GM18507 (cell line): ENCODE measurements around the gene CPE.

Source experiments
- DNase-seq: peaks from one replicate; pipeline ENCODE4 v3.0.0; 2011; ENCODE audit warnings: low read depth; ENCODE audit not compliant: insufficient read length; ENCODE audit errors: extremely low spot score
- FAIRE-seq: peaks from 2 replicates; lab custom pipeline; 2011; peaks lifted over from hg19 to GRCh38; lab: Jason Lieb, UNC

Gene CPE

GRCh38 chr4:165398570-165398969 lies 19.8 kb downstream of the CPE start:
- DNase-seq (no peak), FAIRE-seq (no peak)

GRCh38 chr4:165402375-165402774 lies 23.6 kb downstream of the CPE start:
- DNase-seq (no peak), FAIRE-seq (no peak)

- DNase-seq (no peak), FAIRE-seq (no peak)
Measured at GRCh38 chr4:165403048-165403447, 24.2 kb downstream of the CPE start.

- no peak for FAIRE-seq
- DNase-seq = no peak
Measured at GRCh38 chr4:165403637-165404036, 24.8 kb downstream of the CPE start.

- no peak for FAIRE-seq
- DNase-seq = no peak
Measured at GRCh38 chr4:165404080-165404479, 25.3 kb downstream of the CPE start.

GRCh38 chr4:165404696-165405095 lies 25.9 kb downstream of the CPE start:
- FAIRE-seq = no peak
- DNase-seq = no peak

- FAIRE-seq = no peak
Measured at GRCh38 chr4:165410214-165410613, 31.4 kb downstream of the CPE start.

GRCh38 chr4:165415910-165416309 lies 37.1 kb downstream of the CPE start:
- FAIRE-seq (no peak), DNase-seq (no peak)

More at GRCh38 chr4:165410214-165410613, 31.4 kb downstream of the CPE start:
- DNase-seq = no peak

- no peak for FAIRE-seq
- DNase-seq = no peak
Measured at GRCh38 chr4:165418073-165418472, 39.3 kb downstream of the CPE start.

GRCh38 chr4:165425629-165426028 lies 46.8 kb downstream of the CPE start:
- no peak for DNase-seq
- no peak for FAIRE-seq

- DNase-seq = no peak
- FAIRE-seq = no peak
Measured at GRCh38 chr4:165426331-165426730, 47.5 kb downstream of the CPE start.

- DNase-seq (no peak), FAIRE-seq (no peak)
Measured at GRCh38 chr4:165426823-165427222, 48.0 kb downstream of the CPE start.

GRCh38 chr4:165428957-165429356 lies 50.1 kb downstream of the CPE start:
- DNase-seq (no peak), FAIRE-seq (no peak)

GRCh38 chr4:165433529-165433928 lies 54.7 kb downstream of the CPE start:
- no peak for FAIRE-seq

GRCh38 chr4:165437691-165438090 lies 58.9 kb downstream of the CPE start:
- FAIRE-seq (no peak), DNase-seq (no peak)

More at GRCh38 chr4:165433529-165433928, 54.7 kb downstream of the CPE start:
- DNase-seq = no peak

GRCh38 chr4:165439344-165439743 lies 60.5 kb downstream of the CPE start:
- FAIRE-seq (no peak), DNase-seq (no peak)

GRCh38 chr4:165439981-165440380 lies 61.2 kb downstream of the CPE start:
- no peak for DNase-seq
- no peak for FAIRE-seq

- DNase-seq (no peak), FAIRE-seq (no peak)
Measured at GRCh38 chr4:165440415-165441158, 61.8 kb downstream of the CPE start.

GRCh38 chr4:165443276-165443675 lies 64.5 kb downstream of the CPE start:
- no peak for FAIRE-seq
- no peak for DNase-seq

- DNase-seq = no peak
- no peak for FAIRE-seq
Measured at GRCh38 chr4:165448700-165449099, 69.9 kb downstream of the CPE start.

- FAIRE-seq (no peak), DNase-seq (no peak)
Measured at GRCh38 chr4:165449333-165449732, 70.5 kb downstream of the CPE start.

GRCh38 chr4:165450871-165451270 lies 72.1 kb downstream of the CPE start:
- no peak for DNase-seq
- no peak for FAIRE-seq
